WTC11 (cell line): ENCODE results near the gene LRIG1. TPM values are rescaled to one million over a fixed set of nuclear protein-coding genes. Genes with fewer than 3 reads are reported as not detected.

Source experiments
- ATAC-seq: fragments of 200-7000 bp; cut with Tn5 transposase; 2 replicates; pipeline ENCODE4 v1.10.0; 2021; ENCODE audit warnings: mild to moderate bottlenecking, moderate library complexity
- CTCF ChIA-PET: fragments of 300-600 bp; sonication (Branson Sonifier 250); formaldehyde crosslinking; loops from one replicate; lab custom pipeline; 2021; ENCODE audit warnings: antibody characterized with exemption; lab: Charles Lee
- POLR2A ChIA-PET: fragments of 350-600 bp; sonication (Branson Sonifier 250); formaldehyde crosslinking; loops from one replicate; lab custom pipeline; 2021; ENCODE audit warnings: antibody characterized with exemption; lab: Charles Lee
- DNase-seq: peaks from one replicate; pipeline ENCODE4 v3.0.0; 2021; ENCODE audit warnings: low spot score
- H3K27ac Mint-ChIP-seq: 2 replicates; pipeline ENCODE4 v1.8.0; 2021; ENCODE audit warnings: mixed read lengths
- H3K27me3 Mint-ChIP-seq: 2 replicates; pipeline ENCODE4 v1.8.0; 2021; ENCODE audit warnings: low read depth, mild to moderate bottlenecking, moderate library complexity, mixed read lengths
- H3K36me3 Mint-ChIP-seq: 2 replicates; pipeline ENCODE4 v1.8.0; 2021; ENCODE audit warnings: mixed read lengths
- H3K4me1 Mint-ChIP-seq: 2 replicates; pipeline ENCODE4 v1.8.0; 2022; ENCODE audit warnings: mixed read lengths
- H3K4me3 Mint-ChIP-seq: 2 replicates; pipeline ENCODE4 v1.8.0; 2021; ENCODE audit warnings: mild to moderate bottlenecking, moderate library complexity, mixed read lengths
- H3K9me3 Mint-ChIP-seq: 2 replicates; pipeline ENCODE4 v1.8.0; 2021; ENCODE audit warnings: mixed read lengths
- ARID4B ChIP-seq: sonication (generic); formaldehyde crosslinking; IDR thresholded peaks from 2 replicates; pipeline ENCODE4 v1.8.0; 2023; ENCODE audit warnings: missing genetic modification reagents, mild to moderate bottlenecking, borderline replicate concordance
- ATF1 ChIP-seq: sonication (generic); formaldehyde crosslinking; IDR thresholded peaks from 2 replicates; pipeline ENCODE4 v1.8.1; 2023; ENCODE audit warnings: mild to moderate bottlenecking, moderate library complexity, missing genetic modification reagents
- ATF3 ChIP-seq: sonication (generic); formaldehyde crosslinking; conservative IDR thresholded peaks from 2 replicates; pipeline ENCODE4 v1.8.1; 2022; ENCODE audit warnings: mild to moderate bottlenecking, missing genetic modification reagents
- ATF6 ChIP-seq: sonication (generic); formaldehyde crosslinking; IDR thresholded peaks from 2 replicates; pipeline ENCODE4 v1.8.1; 2023; ENCODE audit warnings: mild to moderate bottlenecking, missing genetic modification reagents
- ERG ChIP-seq: fragments of 250-450 bp; sonication (Bioruptor Pico); IDR thresholded peaks from 2 replicates; pipeline ENCODE4 v1.8.0; 2021; ENCODE audit warnings: mild to moderate bottlenecking
- FOXP4 ChIP-seq: sonication (generic); formaldehyde crosslinking; IDR thresholded peaks from 2 replicates; pipeline ENCODE4 v1.8.0; 2022; ENCODE audit warnings: mild to moderate bottlenecking, missing genetic modification reagents
- HMGA2 ChIP-seq: fragments of 250-450 bp; sonication (Bioruptor Pico); IDR thresholded peaks from 2 replicates; pipeline ENCODE4 v1.4.0; 2021; ENCODE audit warnings: mild to moderate bottlenecking, moderate library complexity
- MAX ChIP-seq: sonication (generic); formaldehyde crosslinking; IDR thresholded peaks from 2 replicates; pipeline ENCODE4 v1.8.0; 2022; ENCODE audit warnings: mild to moderate bottlenecking, missing genetic modification reagents
- MLX ChIP-seq: sonication (generic); formaldehyde crosslinking; IDR thresholded peaks from 2 replicates; pipeline ENCODE4 v1.8.1; 2023; ENCODE audit warnings: mild to moderate bottlenecking, missing genetic modification reagents, moderate library complexity
- MYBL2 ChIP-seq: sonication (generic); formaldehyde crosslinking; IDR thresholded peaks from 2 replicates; pipeline ENCODE4 v1.8.1; 2023; ENCODE audit warnings: mild to moderate bottlenecking, moderate library complexity, missing genetic modification reagents
- NFYB ChIP-seq: sonication (generic); formaldehyde crosslinking; conservative IDR thresholded peaks from 2 replicates; pipeline ENCODE4 v1.8.0; 2022; ENCODE audit warnings: low read depth, missing genetic modification reagents
- OVOL2 ChIP-seq: fragments of 250-450 bp; sonication (Bioruptor Pico); IDR thresholded peaks from 2 replicates; pipeline ENCODE4 v1.9.0; 2021; ENCODE audit warnings: mild to moderate bottlenecking, borderline replicate concordance
- PRRX2 ChIP-seq: fragments of 250-450 bp; sonication (Bioruptor Pico); IDR thresholded peaks from 2 replicates; pipeline ENCODE4 v1.8.0; 2021; ENCODE audit warnings: mild to moderate bottlenecking
- SMAD3 ChIP-seq: sonication (generic); formaldehyde crosslinking; IDR thresholded peaks from 2 replicates; pipeline ENCODE4 v1.8.0; 2022; ENCODE audit warnings: missing genetic modification reagents, mild to moderate bottlenecking, borderline replicate concordance
- SMAD4 ChIP-seq: sonication (generic); formaldehyde crosslinking; IDR thresholded peaks from 2 replicates; pipeline ENCODE4 v1.8.0; 2022; ENCODE audit warnings: mild to moderate bottlenecking, missing genetic modification reagents
- SOX15 ChIP-seq: fragments of 250-450 bp; sonication (Bioruptor Pico); IDR thresholded peaks from 2 replicates; pipeline ENCODE4 v1.9.0; 2021; ENCODE audit warnings: mild to moderate bottlenecking
- TP53 ChIP-seq: sonication (generic); formaldehyde crosslinking; IDR thresholded peaks from 2 replicates; pipeline ENCODE4 v1.8.1; 2023; ENCODE audit warnings: mild to moderate bottlenecking, missing genetic modification reagents
- ZNF121 ChIP-seq: sonication (generic); formaldehyde crosslinking; IDR thresholded peaks from 2 replicates; pipeline ENCODE4 v1.8.0; 2023; ENCODE audit warnings: missing genetic modification reagents
- ZNF263 ChIP-seq: sonication (generic); formaldehyde crosslinking; IDR thresholded peaks from 2 replicates; pipeline ENCODE4 v1.8.1; 2022; ENCODE audit warnings: low read depth, mild to moderate bottlenecking, moderate library complexity, missing genetic modification reagents
- ZNF423 ChIP-seq: fragments of 250-450 bp; sonication (Bioruptor Pico); IDR thresholded peaks from 2 replicates; pipeline ENCODE4 v2.1.2; 2022; ENCODE audit warnings: mild to moderate bottlenecking, moderate library complexity
- total RNA-seq: library from RNA; stranded (reverse); gene quantifications from 3 replicates; pipeline ENCODE4 v1.2.3, GENCODE V29; 2021

The LRIG1 gene
- total RNA-seq, 1 experiment from 2014 or later, result 105 TPM

- POLR2A ChIA-PET, result no interaction called here
- Mint-ChIP-seq H3K9me3 (no peaks in the 10 kb centered on the region; the same call in 1 of the 2 replicates), H3K27ac (peak overlapping the region; percentile 82), H3K4me3 (peak overlapping the region; percentile 49), H3K36me3 (no peaks in the 10 kb centered on the region; the same call in 1 of the 2 replicates), H3K27me3 (peaks cover 20% of the 10 kb centered on the region), H3K4me1 (peaks cover 54% of the 10 kb centered on the region)
- TF ChIP-seq FOXP4 (CRISPR knock-in tag) (no peak), MAX (CRISPR knock-in tag) (no peak), MLX (CRISPR knock-in tag) (no peak), ARID4B (CRISPR knock-in tag) (no peak), ATF1 (CRISPR knock-in tag) (no peak), SOX15 (no peak), ZNF423 (CRISPR knock-in tag) (no peak), SMAD4 (no peak), TP53 (CRISPR knock-in tag) (no peak), ATF3 (no peak), ZNF121 (no peak), OVOL2 (CRISPR knock-in tag) (no peak), SMAD3 (no peak), HMGA2 (CRISPR knock-in tag) (no peak), ERG (CRISPR knock-in tag) (no peak), ATF6 (no peak), ZNF263 (no peak), MYBL2 (no peak), PRRX2 (CRISPR knock-in tag) (no peak), NFYB (CRISPR knock-in tag) (no peak)
- CTCF ChIA-PET, result interaction anchor here (0.6 to 1.5 kb wide), 5 partner anchors 14 to 293 kb away, joined by 3 to 15 read pairs (median 4); no protein-coding TSS in a partner anchor
- ATAC-seq (no peak), DNase-seq (no peak)
Measured at GRCh38 chr3:66532613-66533012, 31.8 kb upstream of the LRIG1 start.
